GM06990 (cell line): ENCODE results near the gene MRPL24.
A peak's percentile ranks its signal among the peaks of the same experiment; 100 is the strongest.

Source experiments
- DNase-seq: peaks from one replicate; pipeline ENCODE4 v3.0.0-alpha.2; 2011; ENCODE audit not compliant: insufficient read length; ENCODE audit errors: extremely low read depth
- H3K27me3 ChIP-seq: replicated peaks from 2 replicates; pipeline ENCODE4 v1.6.0; 2011; ENCODE audit warnings: low read length; ENCODE audit not compliant: control insufficient read depth, insufficient read depth
- H3K36me3 ChIP-seq: 2 replicates; pipeline ENCODE4 v1.5.1; 2011; ENCODE audit warnings: low read length; ENCODE audit not compliant: control insufficient read depth, insufficient read depth
- H3K4me3 ChIP-seq: replicated peaks from 2 replicates; pipeline ENCODE4 v1.5.1; 2011; ENCODE audit warnings: low read depth, mild to moderate bottlenecking, control low read depth, low read length
- CTCF ChIP-seq: IDR thresholded peaks from 2 replicates; pipeline ENCODE4 v1.5.1; 2011; ENCODE audit warnings: low read length, control low read depth, mild to moderate bottlenecking, inconsistent platforms; ENCODE audit not compliant: insufficient read depth, poor library complexity, severe bottlenecking

Gene MRPL24

GRCh38 chr1:156709757-156710489 lies 31.0 kb downstream of the MRPL24 start:
- TF ChIP-seq CTCF = no peak
- Histone ChIP-seq H3K4me3 (no peak overlapping the region), H3K27me3 (no peaks in the 10 kb centered on the region; the same call in 1 of the 2 replicates), H3K36me3 (no peaks in the 10 kb centered on the region; the same call in 1 of the 2 replicates)
- DNase-seq = no peak

GRCh38 chr1:156709031-156709430 lies 31.9 kb downstream of the MRPL24 start:
- H3K36me3 ChIP-seq = no peaks in the 10 kb centered on the region; the same call in 1 of the 2 replicates
- TF ChIP-seq CTCF = no peak
- no peak for DNase-seq
- H3K27me3 ChIP-seq = no peaks in the 10 kb centered on the region; the same call in 1 of the 2 replicates
- no peak overlapping the region for H3K4me3 ChIP-seq

- DNase-seq = no peak
- no peaks in the 10 kb centered on the region; the same call in 1 of the 2 replicates for H3K27me3 ChIP-seq
- TF ChIP-seq CTCF = no peak
- H3K4me3 ChIP-seq = no peak overlapping the region
- no peaks in the 10 kb centered on the region; the same call in 1 of the 2 replicates for H3K36me3 ChIP-seq
Observed at GRCh38 chr1:156708218-156708661, 32.6 kb downstream of the MRPL24 start.

GRCh38 chr1:156707417-156708217 lies 33.3 kb downstream of the MRPL24 start:
- Histone ChIP-seq H3K27me3 (no peaks in the 10 kb centered on the region; the same call in 1 of the 2 replicates), H3K4me3 (no peak overlapping the region), H3K36me3 (no peaks in the 10 kb centered on the region; the same call in 1 of the 2 replicates)
- TF ChIP-seq CTCF = no peak
- DNase-seq = no peak

GRCh38 chr1:156706657-156707416 lies 34.1 kb downstream of the MRPL24 start:
- H3K36me3 ChIP-seq = no peaks in the 10 kb centered on the region
- TF ChIP-seq CTCF = no peak
- no peaks in the 10 kb centered on the region; the same call in 1 of the 2 replicates for H3K27me3 ChIP-seq
- no peak for DNase-seq
- H3K4me3 ChIP-seq = peak overlapping the region; percentile 49
